ENCODE data around the gene SERPINA12. TPM values are rescaled to one million over a fixed set of nuclear protein-coding genes. Genes with fewer than 3 reads are reported as not detected.

SERPINA12 gene
- total and polyA plus RNA-seq, 8 donors = 0.08 TPM; not detected in 7

- DNase-seq = no peak
- H3K4me1 ChIP-seq = no peaks in the 10 kb centered on the region
- WGBS, 5 donors = 89 to 94% (median 90%) methylated on average over 8 of the region's 8 CpGs
These were observed 37.9 kb upstream of the SERPINA12 start for GRCh38 chr14:94547151-94547680.

GRCh38 chr14:94545131-94545841, 36.0 kb upstream of the SERPINA12 start:
- H3K9me3 ChIP-seq = peaks cover 0 to 13% (median 9%) of the 10 kb centered on the region in 4 donors
- H3K27ac ChIP-seq = no peak overlapping the region
- intact Hi-C loops (cut with DNase I; ENCODE audit: low total_unique reads) = no loop called here
- H3K36me3 ChIP-seq = no peaks in the 10 kb centered on the region
- H3K27me3 ChIP-seq = peaks cover 0 to 25% (median 0%) of the 10 kb centered on the region in 3 donors
- no peak overlapping the region for H3K4me3 ChIP-seq
- no peak for DNase-seq
- H3K4me1 ChIP-seq = peaks cover 0 to 1% (median 0%) of the 10 kb centered on the region in 4 donors
- TF ChIP-seq CTCF (IDR thresholded peaks at IDR 0.05) (no peak), POLR2AphosphoS5 (IDR thresholded peaks at IDR 0.05) (no peak), EP300 (IDR thresholded peaks at IDR 0.05) (no peak), POLR2A (IDR thresholded peaks at IDR 0.05) (no peak)
- 57 to 67% (median 65%) methylated on average over 13 to 15 of the region's 15 CpGs for WGBS, 5 donors

More at GRCh38 chr14:94547151-94547680, 37.9 kb upstream of the SERPINA12 start:
- H3K9me3 ChIP-seq = peaks cover 0 to 13% (median 9%) of the 10 kb centered on the region in 4 donors
- no peaks in the 10 kb centered on the region for H3K36me3 ChIP-seq
- no peak overlapping the region for H3K27ac ChIP-seq
- no peak overlapping the region for H3K4me3 ChIP-seq
- no peak for TF ChIP-seq CTCF (IDR thresholded peaks at IDR 0.05)
- TF ChIP-seq POLR2A (IDR thresholded peaks at IDR 0.05) = no peak
- no peak for TF ChIP-seq POLR2AphosphoS5 (IDR thresholded peaks at IDR 0.05)
- no peak for TF ChIP-seq EP300 (IDR thresholded peaks at IDR 0.05)
- peaks cover 0 to 26% (median 0%) of the 10 kb centered on the region in 3 donors for H3K27me3 ChIP-seq
- intact Hi-C loops (cut with DNase I; ENCODE audit: low total_unique reads) = no loop called here

GRCh38 chr14:94544726-94545125, 35.5 kb upstream of the SERPINA12 start:
- H3K4me3 ChIP-seq = no peak overlapping the region
- H3K27me3 ChIP-seq = peaks cover 0 to 20% (median 0%) of the 10 kb centered on the region in 3 donors
- intact Hi-C loops (cut with DNase I; ENCODE audit: low total_unique reads) = no loop called here
- TF ChIP-seq POLR2A (IDR thresholded peaks at IDR 0.05) = no peak
- no peak for TF ChIP-seq CTCF (IDR thresholded peaks at IDR 0.05)
- TF ChIP-seq EP300 (IDR thresholded peaks at IDR 0.05) = no peak
- WGBS, 5 donors = 59 to 78% (median 76%) methylated on average over 7 of the region's 7 CpGs
- DNase-seq = no peak
- H3K4me1 ChIP-seq = peaks cover 0 to 4% (median 0%) of the 10 kb centered on the region in 4 donors
- no peaks in the 10 kb centered on the region for H3K36me3 ChIP-seq
- H3K27ac ChIP-seq = no peak overlapping the region
- peaks cover 0 to 13% (median 9%) of the 10 kb centered on the region in 4 donors for H3K9me3 ChIP-seq

GRCh38 chr14:94543449-94544124, 34.3 kb upstream of the SERPINA12 start:
- Histone ChIP-seq H3K27me3 (peaks cover 0 to 18% (median 0%) of the 10 kb centered on the region in 3 donors), H3K4me1 (peaks cover 0 to 4% (median 0%) of the 10 kb centered on the region in 4 donors), H3K4me3 (no peak overlapping the region), H3K27ac (no peak overlapping the region), H3K9me3 (peaks cover 0 to 13% (median 9%) of the 10 kb centered on the region in 4 donors), H3K36me3 (no peaks in the 10 kb centered on the region)
- TF ChIP-seq EP300 (IDR thresholded peaks at IDR 0.05) = no peak
- no peak for TF ChIP-seq CTCF (IDR thresholded peaks at IDR 0.05)
- TF ChIP-seq POLR2A (IDR thresholded peaks at IDR 0.05) = no peak
- TF ChIP-seq POLR2AphosphoS5 (IDR thresholded peaks at IDR 0.05) = no peak
- DNase-seq = peak in 1 of 2 donors; percentile 44
- 65 to 70% (median 68%) methylated on average over 11 to 15 of the region's 15 CpGs for WGBS, 5 donors
- intact Hi-C loops (cut with DNase I; ENCODE audit: low total_unique reads) = no loop called here

Data from stomach (tissue), 9 donors.